OCI-LY7 (cell line): ENCODE data around the gene GDF10. TPM values are rescaled to one million over a fixed set of nuclear protein-coding genes. Genes with fewer than 3 reads are reported as not detected.

ENCODE experiments used
- BruUV-seq: library from RNA; stranded (reverse); fragments of 400-500 nt; replicated peaks from 2 replicates; lab custom pipeline; 2021; lab: Mats Ljungman, UMichigan
- CTCF ChIA-PET: fragments of 300-600 bp; sonication (Branson Sonifier 250); formaldehyde crosslinking; loops from one replicate; lab custom pipeline; 2022; ENCODE audit warnings: antibody characterized with exemption; ENCODE audit not compliant: unreplicated experiment; lab: Charles Lee
- POLR2A ChIA-PET: fragments of 300-600 bp; sonication (Branson Sonifier 250); formaldehyde crosslinking; loops from one replicate; lab custom pipeline; 2022; ENCODE audit warnings: antibody characterized with exemption; lab: Charles Lee
- DNase-seq: peaks from one replicate; pipeline ENCODE4 v3.0.0-alpha.2; 2015; ENCODE audit warnings: low spot score
- H2AFZ ChIP-seq: fragments of 200-600 bp; sonication (generic), shearing (Covaris generic); 2 replicates; pipeline ENCODE4 v1.6.1; 2014; ENCODE audit warnings: mild to moderate bottlenecking, antibody characterized with exemption, low read length, moderate library complexity
- H3K27ac ChIP-seq: fragments of 200-600 bp; sonication (generic); 2 replicates; pipeline ENCODE4 v1.5.1; 2014; ENCODE audit warnings: mixed run types, low read depth, mild to moderate bottlenecking, moderate library complexity, low read length, inconsistent platforms; ENCODE audit not compliant: poor library complexity, severe bottlenecking
- H3K36me3 ChIP-seq: fragments of 200-600 bp; sonication (generic); 2 replicates; pipeline ENCODE4 v1.6.1; 2014; ENCODE audit warnings: mild to moderate bottlenecking, antibody characterized with exemption, low read length, moderate library complexity, mixed read lengths; ENCODE audit not compliant: insufficient read depth
- H3K4me1 ChIP-seq: fragments of 200-600 bp; sonication (generic); 2 replicates; pipeline ENCODE4 v1.5.1; 2014; ENCODE audit warnings: mild to moderate bottlenecking, low read length; ENCODE audit not compliant: insufficient read depth, poor library complexity, severe bottlenecking
- H3K4me2 ChIP-seq: fragments of 200-600 bp; sonication (generic); 2 replicates; pipeline ENCODE4 v1.6.1; 2014; ENCODE audit warnings: mild to moderate bottlenecking, low read length
- H3K4me3 ChIP-seq: fragments of 200-600 bp; sonication (generic); 2 replicates; pipeline ENCODE4 v1.5.1; 2014; ENCODE audit warnings: mild to moderate bottlenecking, low read depth, low read length; ENCODE audit not compliant: poor library complexity, severe bottlenecking
- H3K79me2 ChIP-seq: fragments of 200-600 bp; sonication (generic); 2 replicates; pipeline ENCODE4 v1.6.1; 2016; ENCODE audit warnings: low read depth, mild to moderate bottlenecking, low read length, moderate library complexity, mixed read lengths; ENCODE audit not compliant: insufficient read depth
- H3K9me2 ChIP-seq: fragments of 200-600 bp; sonication (generic); 2 replicates; pipeline ENCODE4 v1.6.1; 2016; ENCODE audit warnings: mild to moderate bottlenecking, low read length, mixed read lengths; ENCODE audit not compliant: insufficient read depth
- H3K9me3 ChIP-seq: fragments of 200-600 bp; sonication (generic); 2 replicates; pipeline ENCODE4 v1.6.1; 2014; ENCODE audit warnings: mild to moderate bottlenecking, mixed run types, low read length, mixed read lengths
- H4K20me1 ChIP-seq: fragments of 200-600 bp; sonication (generic); 2 replicates; pipeline ENCODE4 v1.6.1; 2014; ENCODE audit warnings: mild to moderate bottlenecking, antibody characterized with exemption, low read length, moderate library complexity, mixed read lengths; ENCODE audit not compliant: insufficient read depth
- CTCF ChIP-seq: fragments of 200-600 bp; sonication (generic); conservative IDR thresholded peaks from 2 replicates; pipeline ENCODE4 v1.5.1; 2014; ENCODE audit warnings: mild to moderate bottlenecking, antibody characterized with exemption, low read length, moderate library complexity, mixed read lengths
- EZH2phosphoT487 ChIP-seq: fragments of 200-600 bp; sonication (generic); IDR thresholded peaks from 2 replicates; pipeline ENCODE4 v1.6.1; 2018; ENCODE audit warnings: low read depth, borderline replicate concordance, mild to moderate bottlenecking, mixed run types, antibody characterized with exemption, low read length, moderate library complexity, mixed read lengths
- intact Hi-C: fragments of 100-400 bp; cut with micrococcal nuclease; formaldehyde crosslinking; loops from one replicate; pipeline ENCODE4 v1.10.0; 2022; ENCODE audit not compliant: unreplicated experiment
- total RNA-seq, 2 experiments: library from RNA; depleted of rRNA in 1 of 2; stranded (reverse); fragments of >200 nt in 1 of 2; shearing (Covaris generic) in 1 of 2; gene quantifications; 2 replicates each; pipeline ENCODE4 v1.2.3, GENCODE V29; 2014 to 2022

GDF10 gene
- total RNA-seq, 2 experiments from 2014 or later: not detected

DNA sequence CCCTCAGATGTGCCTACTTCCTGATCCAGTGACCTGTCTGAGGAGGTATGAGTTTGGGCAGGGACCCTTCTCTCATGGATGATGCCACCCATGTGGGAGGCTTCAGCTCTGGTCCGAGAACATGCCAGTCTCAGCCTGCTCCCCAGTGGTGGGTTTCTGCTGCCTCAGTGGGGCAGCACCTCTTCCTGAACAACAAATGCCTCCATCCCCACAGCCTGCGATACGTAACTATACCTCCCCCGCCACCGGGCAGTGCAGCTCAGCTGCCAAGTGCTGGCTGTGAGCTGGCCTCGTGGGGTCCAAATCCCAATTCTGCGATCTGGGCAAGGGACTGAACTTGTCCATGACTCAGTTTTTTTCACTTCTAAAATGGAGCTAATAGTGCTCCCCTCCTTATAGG is 3.1 kb downstream of the GDF10 start:
- Histone ChIP-seq H2AFZ (no peak overlapping the region), H3K79me2 (no peaks in the 10 kb centered on the region), H3K36me3 (no peaks in the 10 kb centered on the region), H3K27ac (no peak overlapping the region), H3K4me2 (no peak overlapping the region), H3K9me3 (no peaks in the 10 kb centered on the region), H3K4me1 (no peaks in the 10 kb centered on the region), H3K4me3 (no peak overlapping the region), H3K9me2 (no peaks in the 10 kb centered on the region), H4K20me1 (no peaks in the 10 kb centered on the region)
- CTCF ChIA-PET: no interaction called here
- no peak for DNase-seq
- no peak for TF ChIP-seq EZH2phosphoT487
- TF ChIP-seq CTCF: no peak
- intact Hi-C loops: no loop called here
- no TSS peak for BruUV-seq
- POLR2A ChIA-PET: no interaction called here

GRCh38 chr10:47303866-47304265 is 3.9 kb downstream of the GDF10 start:
- POLR2A ChIA-PET: no interaction called here
- no peaks in the 10 kb centered on the region for H3K36me3 ChIP-seq
- no peak for TF ChIP-seq CTCF
- no peak for TF ChIP-seq EZH2phosphoT487
- H3K27ac ChIP-seq: no peak overlapping the region
- intact Hi-C loops: no loop called here
- H3K79me2 ChIP-seq: no peaks in the 10 kb centered on the region
- H3K9me3 ChIP-seq: no peaks in the 10 kb centered on the region
- no peak overlapping the region for H3K4me3 ChIP-seq
- no peak overlapping the region for H2AFZ ChIP-seq
- no peak overlapping the region for H3K4me2 ChIP-seq
- no peaks in the 10 kb centered on the region for H3K9me2 ChIP-seq
- CTCF ChIA-PET: no interaction called here
- H4K20me1 ChIP-seq: no peaks in the 10 kb centered on the region
- BruUV-seq: no TSS peak
- H3K4me1 ChIP-seq: no peaks in the 10 kb centered on the region
- no peak for DNase-seq

- intact Hi-C loops: no loop called here
- Histone ChIP-seq H3K9me2 (no peaks in the 10 kb centered on the region), H3K4me1 (no peaks in the 10 kb centered on the region), H3K79me2 (no peaks in the 10 kb centered on the region), H4K20me1 (no peaks in the 10 kb centered on the region), H2AFZ (no peak overlapping the region), H3K4me2 (no peak overlapping the region), H3K27ac (no peak overlapping the region), H3K4me3 (no peak overlapping the region), H3K9me3 (no peaks in the 10 kb centered on the region), H3K36me3 (no peaks in the 10 kb centered on the region)
- no peak for DNase-seq
- BruUV-seq: no TSS peak
- ChIA-PET CTCF (no interaction called here), POLR2A (interaction anchor here (0.6 kb wide), 1 partner anchor 8 kb away, joined by 4 read pairs; no protein-coding TSS in a partner anchor)
- TF ChIP-seq EZH2phosphoT487 (no peak), CTCF (no peak)
Measured at GRCh38 chr10:47305566-47305965, 5.6 kb downstream of the GDF10 start.
